ENCODE measurements around the gene ALDH16A1.

Gene ALDH16A1

GRCh38 chr19:49453013-49453756, at the start of gene ALDH16A1:
TSS of gene ALDH16A1 (plus strand) at chr19:49453225. CDS start at chr19:49453332, 107 bp downstream.
- peak; percentile 99 for DNase-seq

GRCh38 chr19:49403404-49404187, 49.4 kb upstream of the ALDH16A1 start:
- DNase-seq = peak; percentile 84

GRCh38 chr19:49407079-49407478, 45.9 kb upstream of the ALDH16A1 start:
- no peak for DNase-seq

- no peak for DNase-seq
Measured at GRCh38 chr19:49407482-49408015, 45.5 kb upstream of the ALDH16A1 start.

GRCh38 chr19:49408816-49409440, 44.1 kb upstream of the ALDH16A1 start:
- DNase-seq = no peak

- no peak for DNase-seq
Measured at GRCh38 chr19:49409441-49410029, 43.5 kb upstream of the ALDH16A1 start.

- DNase-seq = no peak
Measured at GRCh38 chr19:49411681-49412326, 41.2 kb upstream of the ALDH16A1 start.

- DNase-seq = no peak
Measured at GRCh38 chr19:49413348-49413747, 39.7 kb upstream of the ALDH16A1 start.

- DNase-seq = no peak
Measured at GRCh38 chr19:49414256-49414655, 38.8 kb upstream of the ALDH16A1 start.

- DNase-seq = no peak
Measured at GRCh38 chr19:49415102-49415809, 37.8 kb upstream of the ALDH16A1 start.

GRCh38 chr19:49415810-49416200, 37.2 kb upstream of the ALDH16A1 start:
- no peak for DNase-seq

- no peak for DNase-seq
Measured at GRCh38 chr19:49417088-49417487, 35.9 kb upstream of the ALDH16A1 start.

GRCh38 chr19:49418511-49418910, 34.5 kb upstream of the ALDH16A1 start:
- no peak for DNase-seq

- no peak for DNase-seq
Measured at GRCh38 chr19:49419173-49419572, 33.9 kb upstream of the ALDH16A1 start.

GRCh38 chr19:49420227-49420626, 32.8 kb upstream of the ALDH16A1 start:
- DNase-seq = no peak

- DNase-seq = peak; percentile 96
Measured at GRCh38 chr19:49421039-49421877, 31.8 kb upstream of the ALDH16A1 start.

- no peak for DNase-seq
Measured at GRCh38 chr19:49421878-49422202, 31.2 kb upstream of the ALDH16A1 start.

- DNase-seq = peak; percentile 77
Measured at GRCh38 chr19:49422407-49423070, 30.5 kb upstream of the ALDH16A1 start.

GRCh38 chr19:49423071-49423984, 29.7 kb upstream of the ALDH16A1 start, which contains the start of gene PTH2:
TSS of gene PTH2 (minus strand) at chr19:49423441. CDS start at chr19:49423339, 102 bp downstream.
- DNase-seq = no peak
